Measurements from ENCODE around the gene METAP1. TPM values are rescaled to one million over a fixed set of nuclear protein-coding genes. Genes with fewer than 3 reads are reported as not detected.
"Not testable (repeated sequence)": the region's sequence is repeated elsewhere in the genome, so short reads cannot be mapped to it uniquely, and the experiment has no call there.

The METAP1 gene
- total RNA-seq, 1 donor from 2014 or later = 43.1 TPM

DNA sequence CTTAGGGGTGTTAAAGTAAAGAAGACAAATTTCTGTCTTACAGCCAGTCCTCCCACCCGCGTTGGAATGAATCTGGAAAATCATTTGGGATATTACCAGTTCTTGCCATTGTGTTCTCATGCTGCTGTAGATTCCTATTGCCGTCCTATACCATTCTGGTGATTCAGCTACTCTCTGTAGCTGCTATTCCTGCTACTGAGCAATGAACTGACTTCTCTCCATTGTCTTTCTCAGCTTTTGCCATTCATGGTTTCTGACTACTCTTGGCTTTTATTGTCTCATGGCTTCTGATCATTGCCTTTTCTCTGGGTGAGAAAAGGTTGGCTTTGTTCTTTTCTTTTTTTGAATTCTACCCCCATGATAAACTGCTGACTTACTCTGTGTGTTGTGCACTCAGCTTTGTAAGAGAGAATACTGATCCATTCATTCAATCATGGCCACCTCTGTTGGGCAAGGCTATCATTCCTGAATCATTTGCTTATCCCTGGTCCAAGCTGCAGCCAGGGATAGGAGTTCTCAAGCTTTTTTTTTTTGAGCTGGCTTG lies 27.7 kb upstream of the METAP1 start:
- peaks cover 6% of the 10 kb centered on the region for H3K9me3 Mint-ChIP-seq
- H3K27me3 Mint-ChIP-seq = no peaks in the 10 kb centered on the region
- no peaks in the 10 kb centered on the region for H3K36me3 Mint-ChIP-seq
- H3K27ac Mint-ChIP-seq = no peak overlapping the region
- TF ChIP-seq, protein P1, sequence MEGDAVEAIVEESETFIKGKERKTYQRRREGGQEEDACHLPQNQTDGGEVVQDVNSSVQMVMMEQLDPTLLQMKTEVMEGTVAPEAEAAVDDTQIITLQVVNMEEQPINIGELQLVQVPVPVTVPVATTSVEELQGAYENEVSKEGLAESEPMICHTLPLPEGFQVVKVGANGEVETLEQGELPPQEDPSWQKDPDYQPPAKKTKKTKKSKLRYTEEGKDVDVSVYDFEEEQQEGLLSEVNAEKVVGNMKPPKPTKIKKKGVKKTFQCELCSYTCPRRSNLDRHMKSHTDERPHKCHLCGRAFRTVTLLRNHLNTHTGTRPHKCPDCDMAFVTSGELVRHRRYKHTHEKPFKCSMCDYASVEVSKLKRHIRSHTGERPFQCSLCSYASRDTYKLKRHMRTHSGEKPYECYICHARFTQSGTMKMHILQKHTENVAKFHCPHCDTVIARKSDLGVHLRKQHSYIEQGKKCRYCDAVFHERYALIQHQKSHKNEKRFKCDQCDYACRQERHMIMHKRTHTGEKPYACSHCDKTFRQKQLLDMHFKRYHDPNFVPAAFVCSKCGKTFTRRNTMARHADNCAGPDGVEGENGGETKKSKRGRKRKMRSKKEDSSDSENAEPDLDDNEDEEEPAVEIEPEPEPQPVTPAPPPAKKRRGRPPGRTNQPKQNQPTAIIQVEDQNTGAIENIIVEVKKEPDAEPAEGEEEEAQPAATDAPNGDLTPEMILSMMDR (conservative IDR thresholded peaks at IDR 0.05) = no peak
- no peak overlapping the region for H3K4me3 Mint-ChIP-seq
- no peak for DNase-seq (ENCODE audit: extremely low spot score, unreplicated experiment)
- H3K4me1 Mint-ChIP-seq (ENCODE audit: unreplicated experiment) = peaks cover 19% of the 10 kb centered on the region

DNA sequence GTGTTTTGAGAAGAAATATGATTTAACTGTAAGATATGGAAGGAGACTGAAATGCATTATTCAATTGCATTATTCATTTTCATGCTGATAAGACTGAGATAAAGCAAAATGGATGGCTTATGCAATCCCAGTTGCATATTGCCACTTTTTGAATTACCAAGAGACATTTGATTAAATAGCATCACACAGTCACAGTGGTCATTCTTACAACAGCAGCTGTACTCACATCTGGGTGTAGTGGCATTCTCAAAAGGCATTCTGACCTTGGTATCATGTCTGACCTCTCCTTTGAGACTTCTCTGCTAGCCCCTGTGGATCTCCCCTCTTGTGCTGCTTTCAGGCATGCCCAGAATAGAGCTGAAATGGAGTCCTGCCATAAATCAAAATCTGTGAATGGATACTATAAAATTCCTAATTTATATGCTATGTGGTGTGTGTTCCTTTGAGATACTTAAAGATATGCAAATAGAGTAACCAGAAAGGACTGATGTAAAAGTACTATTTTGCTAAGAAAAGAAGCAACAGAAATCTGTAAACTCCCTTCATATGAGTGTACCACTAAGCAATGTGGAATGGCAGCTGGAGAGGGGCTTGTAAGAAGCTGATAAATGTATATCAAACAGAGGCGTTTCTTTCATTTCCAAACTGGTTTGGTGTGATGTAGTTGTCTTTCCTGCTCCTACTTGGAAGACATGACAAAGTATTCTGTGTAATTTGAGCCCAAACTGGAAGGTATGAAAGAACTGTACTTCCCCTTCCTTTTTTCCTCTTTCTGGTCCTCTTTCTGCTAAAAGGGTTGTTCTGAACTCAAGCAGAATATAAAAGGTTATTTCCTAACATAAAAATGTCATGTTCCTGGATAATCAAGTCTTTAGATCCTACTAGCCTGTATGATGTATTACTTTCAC lies 25.4 kb upstream of the METAP1 start:
- TF ChIP-seq, protein P1 (conservative IDR thresholded peaks at IDR 0.05) = no peak
- Mint-ChIP-seq H3K4me1 (ENCODE audit: unreplicated experiment) (peaks cover 10% of the 10 kb centered on the region), H3K27me3 (no peaks in the 10 kb centered on the region), H3K4me3 (no peak overlapping the region), H3K36me3 (no peaks in the 10 kb centered on the region), H3K9me3 (no peaks in the 10 kb centered on the region), H3K27ac (peak overlapping the region; percentile 71)
- DNase-seq (ENCODE audit: extremely low spot score, unreplicated experiment) = no peak

DNA sequence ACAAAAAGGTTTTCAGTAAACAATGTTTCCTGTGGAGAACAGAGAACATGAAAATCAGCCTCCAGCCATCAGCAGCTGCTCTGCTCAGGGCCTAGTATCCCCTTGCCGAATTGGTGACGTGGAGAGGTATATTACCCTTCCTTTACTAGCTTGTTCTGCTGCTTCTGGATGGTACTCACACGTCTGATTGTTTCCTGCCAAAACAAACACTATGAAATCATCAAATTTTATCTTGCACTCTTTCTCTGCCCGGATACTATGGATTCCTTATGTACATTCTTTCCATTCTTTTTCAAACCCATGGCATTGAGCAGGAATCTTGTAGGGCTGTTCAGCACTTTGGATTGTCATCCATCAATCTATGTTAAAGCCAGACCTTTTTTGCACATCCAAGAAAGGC lies 18.8 kb upstream of the METAP1 start:
- Mint-ChIP-seq H3K36me3 (no peaks in the 10 kb centered on the region), H3K27me3 (no peaks in the 10 kb centered on the region), H3K9me3 (no peaks in the 10 kb centered on the region), H3K27ac (no peak overlapping the region), H3K4me3 (no peak overlapping the region), H3K4me1 (ENCODE audit: unreplicated experiment) (no peaks in the 10 kb centered on the region)
- TF ChIP-seq, protein P1 (conservative IDR thresholded peaks at IDR 0.05) = no peak
- no peak for DNase-seq (ENCODE audit: extremely low spot score, unreplicated experiment)

DNA sequence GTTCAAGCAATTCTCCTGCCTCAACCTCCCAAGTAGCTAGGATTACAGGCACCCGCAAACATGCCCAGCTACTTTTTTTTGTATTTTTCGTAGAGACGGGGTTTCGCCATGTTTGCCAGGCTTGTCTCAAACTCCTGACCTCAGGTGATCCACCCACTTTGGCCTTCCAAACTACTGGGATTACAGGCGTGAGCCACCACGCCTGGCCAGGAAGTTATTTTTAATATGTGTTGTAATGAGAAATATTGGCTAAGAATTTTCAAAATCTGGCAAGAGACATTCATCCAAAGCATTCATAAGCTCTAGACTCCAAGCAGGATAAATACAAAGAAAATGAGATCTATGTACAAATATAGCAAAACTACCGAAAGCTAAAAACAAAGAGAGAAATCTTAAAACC lies 18.0 kb upstream of the METAP1 start:
- no peak overlapping the region for H3K27ac Mint-ChIP-seq
- H3K4me1 Mint-ChIP-seq (ENCODE audit: unreplicated experiment) = no peaks in the 10 kb centered on the region
- no peak overlapping the region for H3K4me3 Mint-ChIP-seq
- no peaks in the 10 kb centered on the region for H3K36me3 Mint-ChIP-seq
- TF ChIP-seq, protein P1 (conservative IDR thresholded peaks at IDR 0.05) = no peak
- no peaks in the 10 kb centered on the region for H3K27me3 Mint-ChIP-seq
- DNase-seq (ENCODE audit: extremely low spot score, unreplicated experiment) = no peak
- H3K9me3 Mint-ChIP-seq = no peaks in the 10 kb centered on the region

DNA sequence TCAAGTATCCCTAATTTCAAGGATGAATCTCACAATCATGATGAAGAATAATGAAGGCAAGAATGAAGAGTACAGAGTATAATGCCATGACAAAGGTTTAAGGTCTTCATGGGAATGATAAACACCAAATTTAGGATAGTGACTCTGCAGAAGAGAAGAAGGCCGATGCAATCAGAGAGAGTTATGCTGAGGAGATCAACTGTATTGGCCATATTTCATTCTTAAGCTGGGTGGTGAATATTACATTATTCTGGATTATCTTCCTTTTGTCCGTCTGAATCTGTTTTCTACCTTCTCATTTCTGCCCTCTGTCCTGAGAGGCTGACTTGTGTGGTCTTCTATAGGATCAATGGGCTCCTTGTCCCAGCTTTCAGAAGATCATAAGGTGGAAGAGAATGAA lies 7.8 kb upstream of the METAP1 start:
- TF ChIP-seq, protein P1 (conservative IDR thresholded peaks at IDR 0.05) = no peak
- no peaks in the 10 kb centered on the region for H3K4me1 Mint-ChIP-seq (ENCODE audit: unreplicated experiment)
- no peak overlapping the region for H3K27ac Mint-ChIP-seq
- no peak overlapping the region for H3K4me3 Mint-ChIP-seq
- DNase-seq (ENCODE audit: extremely low spot score, unreplicated experiment) = no peak
- H3K9me3 Mint-ChIP-seq = no peaks in the 10 kb centered on the region
- no peaks in the 10 kb centered on the region for H3K27me3 Mint-ChIP-seq
- no peaks in the 10 kb centered on the region for H3K36me3 Mint-ChIP-seq

DNA sequence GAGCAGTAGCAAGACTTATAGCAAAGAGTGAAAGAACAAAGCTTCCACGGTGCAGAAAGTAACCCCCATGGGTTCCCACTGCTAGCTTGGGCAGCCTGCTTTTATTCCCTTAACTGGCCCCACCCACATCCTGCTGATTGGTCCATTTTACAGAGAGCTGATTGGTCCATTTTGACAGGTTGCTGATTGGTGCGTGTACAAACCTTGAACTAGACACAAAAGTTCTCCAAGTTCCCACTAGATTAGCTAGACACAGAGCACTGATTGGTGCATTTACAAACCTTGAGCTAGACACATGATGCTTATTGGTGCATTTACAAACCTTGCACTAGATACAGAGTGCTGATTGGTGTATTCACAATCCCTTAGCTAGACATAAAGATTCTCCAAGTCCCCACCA lies 2.7 kb upstream of the METAP1 start:
- H3K27me3 Mint-ChIP-seq; H3K27ac Mint-ChIP-seq; H3K4me3 Mint-ChIP-seq; DNase-seq (ENCODE audit: extremely low spot score, unreplicated experiment); H3K9me3 Mint-ChIP-seq; H3K36me3 Mint-ChIP-seq: not testable (repeated sequence)
- peaks cover 20% of the 10 kb centered on the region for H3K4me1 Mint-ChIP-seq (ENCODE audit: unreplicated experiment)

Measured in type B pancreatic cell (in vitro differentiated cells).